ENCODE results near the gene SLIT3. TPM values are rescaled to one million over a fixed set of nuclear protein-coding genes. Genes with fewer than 3 reads are reported as not detected.

The SLIT3 gene
- total RNA-seq, 4 donors from 2014 or later: 0.72 to 37.4 (median 5.3) TPM

- peak overlapping the region in 3 of 4 donors; percentile 3 to 43 (median 29) for H3K27ac ChIP-seq
- H3K4me1 ChIP-seq: peaks cover 0 to 23% (median 3%) of the 10 kb centered on the region in 3 donors
- H3K36me3 ChIP-seq: no peaks in the 10 kb centered on the region
- WGBS, 2 donors: 35 to 37% methylated on average over 15 of the region's 15 CpGs
- H3K27me3 ChIP-seq: peaks cover 0 to 75% (median 0%) of the 10 kb centered on the region in 4 donors
- intact Hi-C loops (cut with DNase I): no loop called here
- H3K9me3 ChIP-seq: no peaks in the 10 kb centered on the region
- H3K4me3 ChIP-seq: no peak overlapping the region
- no peak for TF ChIP-seq POLR2A (IDR thresholded peaks at IDR 0.05)
- TF ChIP-seq, protein P1, sequence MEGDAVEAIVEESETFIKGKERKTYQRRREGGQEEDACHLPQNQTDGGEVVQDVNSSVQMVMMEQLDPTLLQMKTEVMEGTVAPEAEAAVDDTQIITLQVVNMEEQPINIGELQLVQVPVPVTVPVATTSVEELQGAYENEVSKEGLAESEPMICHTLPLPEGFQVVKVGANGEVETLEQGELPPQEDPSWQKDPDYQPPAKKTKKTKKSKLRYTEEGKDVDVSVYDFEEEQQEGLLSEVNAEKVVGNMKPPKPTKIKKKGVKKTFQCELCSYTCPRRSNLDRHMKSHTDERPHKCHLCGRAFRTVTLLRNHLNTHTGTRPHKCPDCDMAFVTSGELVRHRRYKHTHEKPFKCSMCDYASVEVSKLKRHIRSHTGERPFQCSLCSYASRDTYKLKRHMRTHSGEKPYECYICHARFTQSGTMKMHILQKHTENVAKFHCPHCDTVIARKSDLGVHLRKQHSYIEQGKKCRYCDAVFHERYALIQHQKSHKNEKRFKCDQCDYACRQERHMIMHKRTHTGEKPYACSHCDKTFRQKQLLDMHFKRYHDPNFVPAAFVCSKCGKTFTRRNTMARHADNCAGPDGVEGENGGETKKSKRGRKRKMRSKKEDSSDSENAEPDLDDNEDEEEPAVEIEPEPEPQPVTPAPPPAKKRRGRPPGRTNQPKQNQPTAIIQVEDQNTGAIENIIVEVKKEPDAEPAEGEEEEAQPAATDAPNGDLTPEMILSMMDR (IDR thresholded peaks at IDR 0.05): no peak
- no peak for DNase-seq
Observed at GRCh38 chr5:168793841-168794837, 506.8 kb downstream of the SLIT3 start.

- no peak for TF ChIP-seq POLR2A (IDR thresholded peaks at IDR 0.05)
- TF ChIP-seq, protein P1 (IDR thresholded peaks at IDR 0.05): no peak
- no peak overlapping the region for H3K4me3 ChIP-seq
- no peaks in the 10 kb centered on the region for H3K9me3 ChIP-seq
- H3K27me3 ChIP-seq: peaks cover 0 to 79% (median 0%) of the 10 kb centered on the region in 4 donors
- peaks cover 0 to 23% (median 3%) of the 10 kb centered on the region in 3 donors for H3K4me1 ChIP-seq
- 79 to 90% methylated on average over 2 of the region's 2 CpGs for WGBS, 2 donors
- no peak for DNase-seq
- H3K36me3 ChIP-seq: no peaks in the 10 kb centered on the region
- H3K27ac ChIP-seq: no peak overlapping the region
- intact Hi-C loops (cut with DNase I): no loop called here
Observed at GRCh38 chr5:168792678-168793077, 508.3 kb downstream of the SLIT3 start.

DNA sequence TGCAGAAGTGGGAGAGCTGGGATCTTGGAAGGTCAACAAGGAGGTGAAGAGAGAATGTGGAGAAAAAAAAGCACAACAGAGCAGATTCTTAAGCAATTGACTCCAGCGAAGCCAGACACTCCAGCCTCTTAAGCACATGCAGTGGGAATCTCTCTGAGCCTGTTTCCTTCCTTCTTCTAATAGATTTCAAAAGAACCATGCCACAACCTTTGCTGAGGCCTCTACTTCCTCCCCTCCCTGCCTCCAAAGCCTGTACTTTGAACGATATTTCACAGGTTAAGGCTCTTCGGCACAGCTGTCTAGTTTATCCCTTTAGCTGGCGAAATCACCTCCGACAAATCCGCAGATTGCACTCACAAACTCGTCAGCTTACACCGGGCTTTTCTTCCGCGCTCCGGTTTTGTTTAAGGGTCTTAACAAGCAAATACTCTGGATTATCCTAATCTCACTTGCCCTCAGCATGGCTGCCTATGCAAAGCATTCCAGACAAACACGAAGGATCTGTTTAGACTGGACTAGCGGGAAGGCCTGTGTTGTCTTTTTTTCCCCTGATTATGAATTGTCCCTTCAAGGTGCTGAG, 510.2 kb downstream of the SLIT3 start:
- TF ChIP-seq POLR2A (IDR thresholded peaks at IDR 0.05): no peak
- TF ChIP-seq, protein P1 (IDR thresholded peaks at IDR 0.05): no peak
- 25 to 70% methylated on average over 13 of the region's 13 CpGs for WGBS, 2 donors
- no peaks in the 10 kb centered on the region for H3K36me3 ChIP-seq
- H3K27me3 ChIP-seq: peaks cover 0 to 81% (median 0%) of the 10 kb centered on the region in 4 donors
- H3K27ac ChIP-seq: no peak overlapping the region
- intact Hi-C loops (cut with DNase I): no loop called here
- no peak for DNase-seq
- H3K4me3 ChIP-seq: no peak overlapping the region
- H3K9me3 ChIP-seq: no peaks in the 10 kb centered on the region
- peaks cover 0 to 12% (median 0%) of the 10 kb centered on the region in 3 donors for H3K4me1 ChIP-seq

DNA sequence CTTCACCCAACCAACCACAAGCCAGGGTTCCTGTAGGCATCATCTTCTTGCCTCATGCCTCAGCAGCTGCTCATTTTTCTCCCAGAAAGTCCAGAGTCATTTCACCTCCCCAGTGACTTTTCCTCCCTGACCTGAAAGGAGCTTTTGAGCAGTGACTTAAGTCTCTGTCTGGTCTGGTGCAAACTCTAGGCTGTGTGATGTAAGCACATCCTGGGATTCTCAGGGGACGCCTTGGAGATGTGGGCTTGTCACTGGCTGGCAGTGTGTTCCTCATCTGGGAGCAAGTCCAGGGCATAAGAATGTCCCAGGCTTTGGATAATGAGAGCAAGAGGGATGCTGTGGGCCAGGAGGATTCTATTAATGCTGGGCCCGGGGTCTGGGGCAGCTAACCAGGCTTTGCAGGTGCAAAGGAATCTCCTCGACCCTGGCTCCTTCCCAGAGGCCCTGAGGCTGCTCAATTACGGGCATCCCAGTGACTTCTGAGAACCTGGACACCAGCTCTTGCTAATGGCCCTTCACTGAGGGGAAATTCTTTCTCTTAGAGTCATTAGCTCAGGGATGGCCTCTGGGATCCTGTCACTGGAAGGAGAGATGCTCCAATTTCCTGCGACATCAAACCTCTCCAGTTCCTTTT, 510.8 kb downstream of the SLIT3 start:
- Histone ChIP-seq H3K4me1 (peaks cover 0 to 12% (median 0%) of the 10 kb centered on the region in 3 donors), H3K27ac (no peak overlapping the region), H3K4me3 (no peak overlapping the region), H3K36me3 (no peaks in the 10 kb centered on the region), H3K9me3 (no peaks in the 10 kb centered on the region), H3K27me3 (peaks cover 0 to 81% (median 0%) of the 10 kb centered on the region in 4 donors)
- intact Hi-C loops (cut with DNase I): no loop called here
- no peak for TF ChIP-seq POLR2A (IDR thresholded peaks at IDR 0.05)
- TF ChIP-seq, protein P1 (IDR thresholded peaks at IDR 0.05): no peak
- DNase-seq: no peak
- 46 to 50% methylated on average over 3 to 4 of the region's 5 CpGs for whole genome bisulfite sequencing, 2 donors
